PC-3 (cell line): ENCODE measurements around the gene ESR1. TPM values are rescaled to one million over a fixed set of nuclear protein-coding genes. Genes with fewer than 3 reads are reported as not detected.

ENCODE experiments used
- ATAC-seq: fragments of 200-7000 bp; cut with Tn5 transposase; 2 replicates; pipeline ENCODE4 v1.9.1; 2020; ENCODE audit warnings: mild to moderate bottlenecking, moderate library complexity
- BruUV-seq: library from RNA; stranded (reverse); fragments of 400-500 nt; replicated peaks from 2 replicates; lab custom pipeline; 2021; lab: Mats Ljungman, UMichigan
- CTCF ChIA-PET: fragments of 300-600 bp; sonication (Branson Sonifier 250); formaldehyde crosslinking; loops from one replicate; lab custom pipeline; 2022; ENCODE audit warnings: antibody characterized with exemption; lab: Charles Lee
- POLR2A ChIA-PET: fragments of 300-600 bp; sonication (Branson Sonifier 250); formaldehyde crosslinking; loops from one replicate; lab custom pipeline; 2022; ENCODE audit warnings: antibody characterized with exemption; ENCODE audit not compliant: unreplicated experiment; lab: Charles Lee
- DNase-seq: peaks from one replicate; pipeline ENCODE4 v3.0.0-alpha.2; 2015
- H2AFZ ChIP-seq: fragments of 300-600 bp; sonication (generic); 2 replicates; pipeline ENCODE4 v1.6.0; 2016; ENCODE audit warnings: antibody characterized with exemption, low read length
- H3F3A ChIP-seq: fragments of 300-600 bp; sonication (generic); one replicate; pipeline ENCODE4 v1.6.0; 2017; ENCODE audit warnings: antibody characterized with exemption, low read length, control low read depth, mild to moderate bottlenecking; ENCODE audit not compliant: unreplicated experiment
- H3K27ac ChIP-seq: fragments of 300-600 bp; sonication (generic); 2 replicates; pipeline ENCODE4 v1.5.1; 2016; ENCODE audit warnings: mild to moderate bottlenecking, low read length
- H3K27me3 ChIP-seq: fragments of 300-600 bp; sonication (generic); 2 replicates; pipeline ENCODE4 v1.6.1; 2016; ENCODE audit warnings: low read length, mixed read lengths
- H3K36me3 ChIP-seq: fragments of 300-600 bp; sonication (generic); 2 replicates; pipeline ENCODE4 v1.6.1; 2016; ENCODE audit warnings: low read depth, mixed run types, low read length, mixed read lengths
- H3K4me1 ChIP-seq: fragments of 300-600 bp; sonication (generic); 2 replicates; pipeline ENCODE4 v1.5.1; 2016; ENCODE audit warnings: low read length; ENCODE audit not compliant: insufficient read depth
- H3K4me2 ChIP-seq: fragments of 300-600 bp; sonication (generic); 2 replicates; pipeline ENCODE4 v1.6.0; 2016; ENCODE audit warnings: low read length
- H3K4me3 ChIP-seq: fragments of 300-600 bp; sonication (generic); 2 replicates; pipeline ENCODE4 v1.5.1; 2016; ENCODE audit warnings: mild to moderate bottlenecking, low read length, mixed read lengths
- H3K79me2 ChIP-seq: fragments of 300-600 bp; sonication (generic); 2 replicates; pipeline ENCODE4 v1.6.1; 2017; ENCODE audit warnings: low read length, mixed read lengths
- H3K9ac ChIP-seq: fragments of 300-600 bp; sonication (generic); 2 replicates; pipeline ENCODE4 v1.6.0; 2016; ENCODE audit warnings: mild to moderate bottlenecking, low read length
- H3K9me2 ChIP-seq: fragments of 300-600 bp; sonication (generic); replicated peaks from 2 replicates; pipeline ENCODE4 v1.6.1; 2016; ENCODE audit warnings: mixed run types, low read length, mixed read lengths
- H3K9me3 ChIP-seq: fragments of 300-600 bp; sonication (generic); 2 replicates; pipeline ENCODE4 v1.6.1; 2016; ENCODE audit warnings: low read length, mixed read lengths
- H4K20me1 ChIP-seq: fragments of 300-600 bp; sonication (generic); 2 replicates; pipeline ENCODE4 v1.6.1; 2016; ENCODE audit warnings: low read length, mixed read lengths
- EZH2 ChIP-seq: fragments of 300-600 bp; sonication (generic); IDR thresholded peaks from one replicate; pipeline ENCODE4 v1.6.1; 2017; ENCODE audit warnings: antibody characterized with exemption, mild to moderate bottlenecking, low read length; ENCODE audit not compliant: unreplicated experiment
- EZH2phosphoT487 ChIP-seq: fragments of 300-600 bp; sonication (generic); IDR thresholded peaks from 2 replicates; pipeline ENCODE4 v1.6.1; 2018; ENCODE audit warnings: mild to moderate bottlenecking, antibody characterized with exemption, low read length, borderline replicate concordance
- intact Hi-C: fragments of 100-400 bp; cut with micrococcal nuclease; formaldehyde crosslinking; loops from 2 replicates; pipeline ENCODE4 v1.9.0; 2023
- total RNA-seq: library from RNA; depleted of rRNA; stranded (reverse); fragments of >200 nt; gene quantifications from 2 replicates; pipeline ENCODE4 v1.2.3, GENCODE V29; 2014
- TF ChIP-seq, protein P1 (sequence below): fragments of 300-600 bp; sonication (generic); conservative IDR thresholded peaks from 2 replicates; pipeline ENCODE4 v1.5.1; 2017; ENCODE audit warnings: antibody characterized with exemption, low read depth, mild to moderate bottlenecking, low read length

ESR1 gene
- total RNA-seq, 1 experiment from 2014 or later, result 5.9 TPM

DNA sequence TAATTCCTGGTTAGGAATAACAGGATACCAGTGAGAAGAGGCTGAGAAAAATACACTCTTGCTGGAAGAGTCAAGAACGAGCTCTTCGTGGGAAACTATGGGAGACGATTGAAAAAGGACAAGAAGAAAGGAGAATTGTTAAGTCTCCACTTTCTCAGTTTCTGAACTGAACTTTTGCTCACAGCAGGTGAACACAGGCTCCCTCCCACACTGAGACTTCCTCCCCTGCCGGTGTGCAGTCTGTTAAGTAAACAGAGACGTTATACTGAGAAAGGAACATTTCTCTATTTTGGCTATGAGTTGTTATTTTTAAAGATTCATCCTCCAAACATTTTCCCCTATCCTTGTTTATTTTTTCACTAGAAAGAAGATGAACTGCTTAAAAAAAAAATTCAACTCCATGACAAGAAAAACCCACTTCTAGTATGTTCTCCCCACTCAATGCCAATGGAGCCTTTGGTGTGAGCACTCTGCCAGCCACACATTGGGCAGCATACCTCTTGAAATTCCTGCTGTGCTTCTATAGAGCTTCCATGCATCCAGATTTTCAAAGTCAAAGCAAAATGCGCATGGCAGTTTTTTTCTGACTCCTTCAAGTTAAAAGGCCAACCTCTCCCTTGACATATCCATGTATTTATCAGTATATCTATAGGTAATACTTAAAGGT, 250.5 kb downstream of the ESR1 start:
- POLR2A ChIA-PET, result no interaction called here
- TF ChIP-seq EZH2phosphoT487, result no peak
- TF ChIP-seq EZH2, result no peak
- TF ChIP-seq, protein P1, sequence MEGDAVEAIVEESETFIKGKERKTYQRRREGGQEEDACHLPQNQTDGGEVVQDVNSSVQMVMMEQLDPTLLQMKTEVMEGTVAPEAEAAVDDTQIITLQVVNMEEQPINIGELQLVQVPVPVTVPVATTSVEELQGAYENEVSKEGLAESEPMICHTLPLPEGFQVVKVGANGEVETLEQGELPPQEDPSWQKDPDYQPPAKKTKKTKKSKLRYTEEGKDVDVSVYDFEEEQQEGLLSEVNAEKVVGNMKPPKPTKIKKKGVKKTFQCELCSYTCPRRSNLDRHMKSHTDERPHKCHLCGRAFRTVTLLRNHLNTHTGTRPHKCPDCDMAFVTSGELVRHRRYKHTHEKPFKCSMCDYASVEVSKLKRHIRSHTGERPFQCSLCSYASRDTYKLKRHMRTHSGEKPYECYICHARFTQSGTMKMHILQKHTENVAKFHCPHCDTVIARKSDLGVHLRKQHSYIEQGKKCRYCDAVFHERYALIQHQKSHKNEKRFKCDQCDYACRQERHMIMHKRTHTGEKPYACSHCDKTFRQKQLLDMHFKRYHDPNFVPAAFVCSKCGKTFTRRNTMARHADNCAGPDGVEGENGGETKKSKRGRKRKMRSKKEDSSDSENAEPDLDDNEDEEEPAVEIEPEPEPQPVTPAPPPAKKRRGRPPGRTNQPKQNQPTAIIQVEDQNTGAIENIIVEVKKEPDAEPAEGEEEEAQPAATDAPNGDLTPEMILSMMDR, result no peak
- DNase-seq, result peak; percentile 6

DNA sequence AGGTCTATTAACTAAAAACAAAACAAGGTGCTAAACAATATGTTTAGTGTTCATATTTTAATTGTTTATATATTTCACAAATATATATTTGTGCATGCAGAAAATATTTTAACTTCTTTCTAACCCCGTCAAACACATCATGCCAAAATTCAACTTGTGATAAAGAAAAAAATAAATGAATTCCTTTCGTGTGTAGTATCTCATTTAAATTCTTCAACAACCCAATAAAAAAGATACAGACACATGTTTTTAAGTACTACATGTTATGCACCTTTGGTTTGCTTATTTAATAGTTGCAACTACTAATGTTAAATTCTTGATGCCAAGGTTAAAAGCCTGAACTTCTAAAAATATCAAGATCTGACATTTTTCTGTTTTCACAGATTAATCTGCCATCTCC, 252.4 kb downstream of the ESR1 start:
- Histone ChIP-seq H4K20me1 (no peaks in the 10 kb centered on the region), H3K36me3 (no peaks in the 10 kb centered on the region), H3K79me2 (no peaks in the 10 kb centered on the region), H2AFZ (no peak overlapping the region), H3K9ac (no peak overlapping the region), H3K4me2 (no peak overlapping the region), H3K9me2 (no peaks in the 10 kb centered on the region), H3K4me3 (no peak overlapping the region), H3F3A (peaks cover 1% of the 10 kb centered on the region), H3K27ac (no peak overlapping the region), H3K4me1 (peaks cover 16% of the 10 kb centered on the region), H3K27me3 (no peaks in the 10 kb centered on the region), H3K9me3 (no peaks in the 10 kb centered on the region)
- no peak for DNase-seq
- no peak for ATAC-seq
- no peak for TF ChIP-seq EZH2
- TF ChIP-seq, protein P1, result no peak
- TF ChIP-seq EZH2phosphoT487, result no peak
- no TSS peak for BruUV-seq
- ChIA-PET POLR2A (no interaction called here), CTCF (no interaction called here)
- intact Hi-C loops, result no loop called here

More for the DNA sequence above, 250.5 kb downstream of the ESR1 start:
- Histone ChIP-seq H3K36me3 (no peaks in the 10 kb centered on the region), H4K20me1 (no peaks in the 10 kb centered on the region), H3K27me3 (no peaks in the 10 kb centered on the region), H2AFZ (no peak overlapping the region), H3K4me2 (peak overlapping the region; percentile 1; the same call in 1 of the 2 replicates), H3K4me1 (peaks cover 29% of the 10 kb centered on the region), H3K79me2 (no peaks in the 10 kb centered on the region), H3F3A (peaks cover 4% of the 10 kb centered on the region), H3K4me3 (no peak overlapping the region), H3K9me3 (no peaks in the 10 kb centered on the region), H3K27ac (no peak overlapping the region), H3K9ac (no peak overlapping the region), H3K9me2 (no peaks in the 10 kb centered on the region)
- ATAC-seq, result no peak
- no TSS peak for BruUV-seq
- CTCF ChIA-PET, result no interaction called here
- intact Hi-C loops, result no loop called here

DNA sequence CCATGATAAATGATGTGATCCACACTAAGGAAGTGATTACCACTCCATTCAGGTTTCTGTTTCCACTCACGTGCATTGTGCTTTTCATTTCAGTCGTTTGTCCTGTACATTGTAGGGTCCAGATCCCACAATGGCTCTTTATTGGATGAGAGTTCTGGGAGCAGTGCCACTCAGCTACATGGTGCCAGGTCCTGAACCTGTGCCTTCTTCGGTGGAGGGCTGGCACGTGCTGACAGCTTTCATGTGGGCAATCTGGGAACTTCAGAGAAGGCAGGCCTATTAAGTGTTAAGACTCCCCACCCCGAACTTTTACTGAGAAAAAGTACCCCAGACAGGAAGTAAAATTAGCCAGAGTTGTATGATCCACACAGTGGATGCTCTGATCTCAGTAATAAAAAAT, 255.0 kb downstream of the ESR1 start:
- Histone ChIP-seq H3K27ac (no peak overlapping the region), H3K27me3 (no peaks in the 10 kb centered on the region), H3K9ac (no peak overlapping the region), H3K4me2 (no peak overlapping the region), H3K4me3 (no peak overlapping the region), H4K20me1 (no peaks in the 10 kb centered on the region), H3K9me2 (no peaks in the 10 kb centered on the region), H3K36me3 (no peaks in the 10 kb centered on the region), H3K79me2 (no peaks in the 10 kb centered on the region), H2AFZ (no peak overlapping the region), H3K9me3 (no peaks in the 10 kb centered on the region), H3K4me1 (peaks cover 7% of the 10 kb centered on the region; the same call in 1 of the 2 replicates), H3F3A (no peaks in the 10 kb centered on the region)
- CTCF ChIA-PET, result no interaction called here
- POLR2A ChIA-PET, result no interaction called here
- TF ChIP-seq, protein P1, result no peak
- TF ChIP-seq EZH2phosphoT487, result no peak
- TF ChIP-seq EZH2, result no peak
- intact Hi-C loops, result no loop called here
- ATAC-seq (no peak), DNase-seq (no peak)
- BruUV-seq, result no TSS peak
